Stimulated activated CD4-positive, alpha-beta T cell treated with anti-CD3 and anti-CD28 coated beads, Interleukin-15, amount 100 ng/mL, for 24 hours (primary cell): ENCODE measurements around the gene BGLAP.
A peak's percentile ranks its signal among the peaks of the same experiment; 100 is the strongest.

Experiments
- DNase-seq: peaks from one replicate; pipeline ENCODE4 v3.0.0-alpha.2; 2020

The BGLAP gene

GRCh38 chr1:156228501-156228900 is 13.5 kb upstream of the BGLAP start:
- DNase-seq: no peak

- no peak for DNase-seq
Measured at GRCh38 chr1:156229809-156230472, 12.0 kb upstream of the BGLAP start.

GRCh38 chr1:156230473-156230837 is 11.5 kb upstream of the BGLAP start:
- no peak for DNase-seq

GRCh38 chr1:156232201-156232894 is 9.6 kb upstream of the BGLAP start:
- DNase-seq: no peak

- DNase-seq: no peak
Measured at GRCh38 chr1:156233426-156234127, 8.4 kb upstream of the BGLAP start.

- DNase-seq: no peak
Measured at GRCh38 chr1:156236164-156236563, 5.8 kb upstream of the BGLAP start.

- no peak for DNase-seq
Measured at GRCh38 chr1:156238248-156238647, 3.7 kb upstream of the BGLAP start.

- DNase-seq: no peak
Measured at GRCh38 chr1:156241311-156241811, 623 bp upstream of the BGLAP start.

- no peak for DNase-seq
Measured at GRCh38 chr1:156242738-156243137, 754 bp downstream of the BGLAP start.

GRCh38 chr1:156244126-156244525 is 2.1 kb downstream of the BGLAP start:
- DNase-seq: no peak

- no peak for DNase-seq
Measured at GRCh38 chr1:156244712-156245111, 2.7 kb downstream of the BGLAP start.

GRCh38 chr1:156245451-156246232 is 3.7 kb downstream of the BGLAP start:
- DNase-seq: peak; percentile 55

GRCh38 chr1:156246241-156246780 is 4.3 kb downstream of the BGLAP start:
- no peak for DNase-seq

GRCh38 chr1:156246781-156247459 is 4.9 kb downstream of the BGLAP start:
- no peak for DNase-seq

- no peak for DNase-seq
Measured at GRCh38 chr1:156247460-156248322, 5.7 kb downstream of the BGLAP start, which contains the start of gene PAQR6. Gene PAQR6 (minus strand): TSS chr1:156248056. CDS start chr1:156246731, 1,325 bp downstream.

- DNase-seq: no peak
Measured at GRCh38 chr1:156248323-156248683, 6.3 kb downstream of the BGLAP start.

- no peak for DNase-seq
Measured at GRCh38 chr1:156249593-156249992, 7.6 kb downstream of the BGLAP start.

GRCh38 chr1:156251527-156251926 is 9.5 kb downstream of the BGLAP start:
- no peak for DNase-seq

- DNase-seq: no peak
Measured at GRCh38 chr1:156253634-156254033, 11.7 kb downstream of the BGLAP start.

- no peak for DNase-seq
Measured at GRCh38 chr1:156257711-156258110, 15.7 kb downstream of the BGLAP start.

GRCh38 chr1:156258859-156259258 is 16.9 kb downstream of the BGLAP start:
- DNase-seq: no peak
